SK-N-SH (cell line): ENCODE measurements around the gene PALS1. TPM values are rescaled to one million over a fixed set of nuclear protein-coding genes. Genes with fewer than 3 reads are reported as not detected.

Source experiments
- CTCF ChIA-PET: fragments of 300-600, 350-600 bp; formaldehyde crosslinking; extraction: SDS; loops from one replicate; lab custom pipeline; 2021; lab: Yijun Ruan, JAX
- POLR2A ChIA-PET: fragments of 350-600 bp; sonication (Branson Sonifier 250); formaldehyde crosslinking; extraction: SDS; loops from one replicate; lab custom pipeline; 2020; ENCODE audit warnings: antibody characterized with exemption, inconsistent platforms; lab: Yijun Ruan, JAX
- DNase-seq: peaks from one replicate; pipeline ENCODE4 v3.0.0; 2012
- H2AFZ ChIP-seq: fragments of 200-600 bp; sonication (generic); 2 replicates; pipeline ENCODE4 v1.8.1; 2016; ENCODE audit warnings: antibody characterized with exemption, mild to moderate bottlenecking, low read depth
- H3F3A ChIP-seq: fragments of 200-600 bp; sonication (generic); replicated peaks from 2 replicates; pipeline ENCODE3; 2016; ENCODE audit warnings: antibody characterized with exemption, mild to moderate bottlenecking; ENCODE audit not compliant: insufficient read depth
- H3K27ac ChIP-seq, 2 experiments: fragments of 200-500 bp in 1 of 2; fragments of 200-600 bp in 1 of 2; sonication (Bioruptor generic) in 1 of 2; sonication (generic), shearing (Covaris generic) in 1 of 2; 2 replicates each; pipeline versions ENCODE4 v1.5.1 to v1.6.1; 2014 to 2016; ENCODE audit warnings: low read depth in 2 of 2, inconsistent platforms in 1 of 2, low read length in 1 of 2, mild to moderate bottlenecking in 1 of 2, mixed read lengths in 1 of 2
- H3K27me3 ChIP-seq: fragments of 200-600 bp; sonication (generic), shearing (Covaris generic); 2 replicates; pipeline ENCODE4 v1.6.1; 2016; ENCODE audit warnings: mixed run types; ENCODE audit not compliant: insufficient read depth
- H3K36me3 ChIP-seq, 2 experiments: fragments of 200-500 bp in 1 of 2; fragments of 200-600 bp in 1 of 2; sonication (Bioruptor generic) in 1 of 2; sonication (generic) in 1 of 2; replicated peaks in 1 of 2; 2 replicates each; pipeline versions ENCODE3 to v1.5.1; 2014 to 2016; ENCODE audit warnings: low read length in 1 of 2, mild to moderate bottlenecking in 1 of 2; ENCODE audit not compliant: insufficient read depth in 2 of 2, control insufficient read depth in 1 of 2
- H3K4me1 ChIP-seq, 2 experiments: fragments of 200-500 bp in 1 of 2; fragments of 200-600 bp in 1 of 2; sonication (Bioruptor generic) in 1 of 2; sonication (generic), shearing (Covaris generic) in 1 of 2; 2 replicates each; pipeline versions ENCODE4 v1.5.1 to v1.6.1; 2014 to 2016; ENCODE audit warnings: low read depth in 1 of 2, low read length in 1 of 2, mixed run types in 1 of 2; ENCODE audit not compliant: insufficient read depth in 2 of 2, control insufficient read depth in 1 of 2
- H3K4me2 ChIP-seq: fragments of 200-600 bp; sonication (generic), shearing (Covaris generic); 2 replicates; pipeline ENCODE4 v1.6.1; 2017; ENCODE audit warnings: mixed run types
- H3K4me3 ChIP-seq, 2 experiments: fragments of 200-500 bp in 1 of 2; fragments of 200-600 bp in 1 of 2; sonication (Bioruptor generic) in 1 of 2; sonication (generic), shearing (Covaris generic) in 1 of 2; 2 replicates each; pipeline versions ENCODE4 v1.5.1 to v1.8.1; 2014 to 2016; ENCODE audit warnings: low read depth in 2 of 2, inconsistent platforms in 1 of 2, low read length in 1 of 2, mild to moderate bottlenecking in 1 of 2, mixed read lengths in 1 of 2, moderate library complexity in 1 of 2
- H3K79me2 ChIP-seq: fragments of 200-600 bp; sonication (generic); 2 replicates; pipeline ENCODE4 v1.8.1; 2017; ENCODE audit warnings: mild to moderate bottlenecking; ENCODE audit not compliant: insufficient read depth
- H3K9ac ChIP-seq: fragments of 200-600 bp; sonication (generic); 2 replicates; pipeline ENCODE4 v1.6.1; 2017; ENCODE audit warnings: mixed run types
- H3K9me2 ChIP-seq: fragments of 200-600 bp; sonication (generic); 2 replicates; pipeline ENCODE4 v1.6.1; 2017; ENCODE audit warnings: mixed run types
- H3K9me3 ChIP-seq: fragments of 200-600 bp; sonication (generic); 2 replicates; pipeline ENCODE4 v1.6.1; 2017; ENCODE audit warnings: mixed run types, mild to moderate bottlenecking, moderate library complexity
- H4K20me1 ChIP-seq: fragments of 200-600 bp; sonication (generic); 2 replicates; pipeline ENCODE4 v1.6.1; 2017; ENCODE audit warnings: mild to moderate bottlenecking, mixed run types; ENCODE audit not compliant: insufficient read depth
- EP300 ChIP-seq, 2 experiments: IDR thresholded peaks; 2 replicates each; pipeline versions ENCODE4 v1.4.0 to v1.6.1; 2012; ENCODE audit warnings: borderline replicate concordance in 1 of 2, low read depth in 1 of 2, low read length in 1 of 2
- EZH2phosphoT487 ChIP-seq: fragments of 200-600 bp; sonication (generic); IDR thresholded peaks from 2 replicates; pipeline ENCODE4 v1.6.1; 2017; ENCODE audit warnings: low read depth, mixed run types, mild to moderate bottlenecking, antibody characterized with exemption, moderate library complexity, borderline replicate concordance
- FOXM1 ChIP-seq: IDR thresholded peaks from 2 replicates; pipeline ENCODE4 v1.4.0; 2012; ENCODE audit warnings: low read depth, mild to moderate bottlenecking
- MXI1 ChIP-seq: IDR thresholded peaks from 2 replicates; pipeline ENCODE4 v1.6.1; 2012; ENCODE audit warnings: mild to moderate bottlenecking, low read depth, low read length, improper control_type of control experiment
- RCOR1 ChIP-seq: fragments of 150-350 bp; IDR thresholded peaks from 2 replicates; pipeline ENCODE4 v1.6.1; 2017; ENCODE audit warnings: antibody characterized with exemption, low read length
- RFX5 ChIP-seq: IDR thresholded peaks from 2 replicates; pipeline ENCODE4 v1.6.1; 2012; ENCODE audit warnings: mild to moderate bottlenecking, improper control_type of control experiment, low read length
- RXRA ChIP-seq: IDR thresholded peaks from 2 replicates; pipeline ENCODE4 v1.4.0; 2012; ENCODE audit warnings: low read depth, mild to moderate bottlenecking, borderline replicate concordance
- SIN3A ChIP-seq: IDR thresholded peaks from 2 replicates; pipeline ENCODE4 v1.6.1; 2012; ENCODE audit warnings: low read depth, mild to moderate bottlenecking, low read length, moderate library complexity, borderline replicate concordance
- SMC3 ChIP-seq: IDR thresholded peaks from 2 replicates; pipeline ENCODE4 v1.6.1; 2012; ENCODE audit warnings: low read depth, low read length, improper control_type of control experiment
- TAF1 ChIP-seq: IDR thresholded peaks from 2 replicates; pipeline ENCODE4 v1.6.1; 2012; ENCODE audit warnings: low read depth, mild to moderate bottlenecking, low read length, moderate library complexity, borderline replicate concordance
- TCF12 ChIP-seq: IDR thresholded peaks from 2 replicates; pipeline ENCODE4 v1.4.0; 2012
- TEAD4 ChIP-seq: IDR thresholded peaks from 2 replicates; pipeline ENCODE4 v1.4.0; 2012; ENCODE audit warnings: mild to moderate bottlenecking, borderline replicate concordance; ENCODE audit not compliant: insufficient read depth
- WGBS: methylation state at CpG from one replicate; pipeline ENCODE4 v1.1.6; 2017; ENCODE audit warnings: low lambda C conversion rate; 5-methylcytosine and 5-hydroxymethylcytosine counted together
- polyA plus RNA-seq, 3 experiments: library from polyadenylated mRNA; depleted of rRNA; stranded (reverse); fragments of >200 nt; gene quantifications; 2 replicates each; pipeline ENCODE4 v1.2.3, GENCODE V29; 2012
- TF ChIP-seq, protein P1 (sequence below): fragments of 150-350 bp; IDR thresholded peaks from 2 replicates; pipeline ENCODE4 v1.6.1; 2016; ENCODE audit warnings: mild to moderate bottlenecking, low read depth, low read length
- TF ChIP-seq, protein P2 (sequence below): IDR thresholded peaks from 2 replicates; pipeline ENCODE4 v1.6.1; 2012; ENCODE audit warnings: mild to moderate bottlenecking, low read depth, low read length, moderate library complexity
- TF ChIP-seq, protein P3 (sequence below): fragments of 150-350 bp; IDR thresholded peaks from 2 replicates; pipeline ENCODE4 v1.6.1; 2017; ENCODE audit warnings: antibody characterized with exemption, low read length, low read depth, borderline replicate concordance

PALS1 gene
- polyA plus RNA-seq, 1 of the 3 experiments (the other 2 are of a cell fraction) = 8.0 TPM

DNA sequence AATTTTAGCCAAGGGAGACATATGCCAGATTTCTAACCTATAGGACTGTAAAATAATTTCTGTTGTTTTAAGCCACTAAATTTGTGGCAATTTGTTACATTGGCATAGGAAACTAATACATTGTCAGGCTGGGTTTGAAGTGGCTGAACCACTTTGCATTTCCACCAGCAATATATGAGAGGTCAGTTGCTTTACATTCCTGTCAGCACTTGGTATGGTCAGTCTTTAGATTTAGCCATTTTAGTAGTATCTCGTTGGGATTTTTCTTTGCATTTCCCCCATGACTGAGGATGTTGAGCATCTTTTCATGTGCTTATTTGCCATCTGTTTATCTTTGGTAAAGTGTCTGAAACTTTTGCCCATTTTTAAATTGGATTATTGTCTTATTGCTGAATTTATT is 3.9 kb downstream of the PALS1 start:
- Histone ChIP-seq H2AFZ (no peak overlapping the region), H3K9me3 (no peaks in the 10 kb centered on the region), H3K36me3 (no peaks in the 10 kb centered on the region), H3K4me1 (peaks cover 4 to 18% of the 10 kb centered on the region in 2 experiments; a peak in 3 of 4 replicates), H4K20me1 (peaks cover 13% of the 10 kb centered on the region; the same call in 1 of the 2 replicates), H3K9ac (no peak overlapping the region), H3K9me2 (no peaks in the 10 kb centered on the region), H3K79me2 (peaks cover 85% of the 10 kb centered on the region), H3K4me2 (no peak overlapping the region), H3F3A (peaks cover 25% of the 10 kb centered on the region), H3K27ac (no peak overlapping the region), H3K4me3 (no peak overlapping the region), H3K27me3 (no peaks in the 10 kb centered on the region)
- CTCF ChIA-PET = no interaction called here
- no peak for DNase-seq
- TF ChIP-seq FOXM1 (no peak), TAF1 (no peak), EP300 (IDR thresholded peaks at IDR 0.05; ENCODE audit: borderline replicate concordance in 1 of 2, low read depth in 1 of 2, low read length in 1 of 2) (no peak), MXI1 (no peak), EZH2phosphoT487 (no peak), SIN3A (no peak), RXRA (no peak), RCOR1 (no peak), TEAD4 (no peak), RFX5 (no peak), SMC3 (no peak), TCF12 (no peak)
- TF ChIP-seq, protein P1, sequence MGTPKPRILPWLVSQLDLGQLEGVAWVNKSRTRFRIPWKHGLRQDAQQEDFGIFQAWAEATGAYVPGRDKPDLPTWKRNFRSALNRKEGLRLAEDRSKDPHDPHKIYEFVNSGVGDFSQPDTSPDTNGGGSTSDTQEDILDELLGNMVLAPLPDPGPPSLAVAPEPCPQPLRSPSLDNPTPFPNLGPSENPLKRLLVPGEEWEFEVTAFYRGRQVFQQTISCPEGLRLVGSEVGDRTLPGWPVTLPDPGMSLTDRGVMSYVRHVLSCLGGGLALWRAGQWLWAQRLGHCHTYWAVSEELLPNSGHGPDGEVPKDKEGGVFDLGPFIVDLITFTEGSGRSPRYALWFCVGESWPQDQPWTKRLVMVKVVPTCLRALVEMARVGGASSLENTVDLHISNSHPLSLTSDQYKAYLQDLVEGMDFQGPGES = no peak
- TF ChIP-seq, protein P2, sequence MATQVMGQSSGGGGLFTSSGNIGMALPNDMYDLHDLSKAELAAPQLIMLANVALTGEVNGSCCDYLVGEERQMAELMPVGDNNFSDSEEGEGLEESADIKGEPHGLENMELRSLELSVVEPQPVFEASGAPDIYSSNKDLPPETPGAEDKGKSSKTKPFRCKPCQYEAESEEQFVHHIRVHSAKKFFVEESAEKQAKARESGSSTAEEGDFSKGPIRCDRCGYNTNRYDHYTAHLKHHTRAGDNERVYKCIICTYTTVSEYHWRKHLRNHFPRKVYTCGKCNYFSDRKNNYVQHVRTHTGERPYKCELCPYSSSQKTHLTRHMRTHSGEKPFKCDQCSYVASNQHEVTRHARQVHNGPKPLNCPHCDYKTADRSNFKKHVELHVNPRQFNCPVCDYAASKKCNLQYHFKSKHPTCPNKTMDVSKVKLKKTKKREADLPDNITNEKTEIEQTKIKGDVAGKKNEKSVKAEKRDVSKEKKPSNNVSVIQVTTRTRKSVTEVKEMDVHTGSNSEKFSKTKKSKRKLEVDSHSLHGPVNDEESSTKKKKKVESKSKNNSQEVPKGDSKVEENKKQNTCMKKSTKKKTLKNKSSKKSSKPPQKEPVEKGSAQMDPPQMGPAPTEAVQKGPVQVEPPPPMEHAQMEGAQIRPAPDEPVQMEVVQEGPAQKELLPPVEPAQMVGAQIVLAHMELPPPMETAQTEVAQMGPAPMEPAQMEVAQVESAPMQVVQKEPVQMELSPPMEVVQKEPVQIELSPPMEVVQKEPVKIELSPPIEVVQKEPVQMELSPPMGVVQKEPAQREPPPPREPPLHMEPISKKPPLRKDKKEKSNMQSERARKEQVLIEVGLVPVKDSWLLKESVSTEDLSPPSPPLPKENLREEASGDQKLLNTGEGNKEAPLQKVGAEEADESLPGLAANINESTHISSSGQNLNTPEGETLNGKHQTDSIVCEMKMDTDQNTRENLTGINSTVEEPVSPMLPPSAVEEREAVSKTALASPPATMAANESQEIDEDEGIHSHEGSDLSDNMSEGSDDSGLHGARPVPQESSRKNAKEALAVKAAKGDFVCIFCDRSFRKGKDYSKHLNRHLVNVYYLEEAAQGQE = no peak
- TF ChIP-seq, protein P3, sequence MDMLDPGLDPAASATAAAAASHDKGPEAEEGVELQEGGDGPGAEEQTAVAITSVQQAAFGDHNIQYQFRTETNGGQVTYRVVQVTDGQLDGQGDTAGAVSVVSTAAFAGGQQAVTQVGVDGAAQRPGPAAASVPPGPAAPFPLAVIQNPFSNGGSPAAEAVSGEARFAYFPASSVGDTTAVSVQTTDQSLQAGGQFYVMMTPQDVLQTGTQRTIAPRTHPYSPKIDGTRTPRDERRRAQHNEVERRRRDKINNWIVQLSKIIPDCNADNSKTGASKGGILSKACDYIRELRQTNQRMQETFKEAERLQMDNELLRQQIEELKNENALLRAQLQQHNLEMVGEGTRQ = no peak
- 61% methylated on average over 1 of the region's 1 CpG for WGBS
- POLR2A ChIA-PET = no interaction called here
